K562 (cell line): Measurements from ENCODE around the gene HLCS. TPM values are rescaled to one million over a fixed set of nuclear protein-coding genes. Genes with fewer than 3 reads are reported as not detected.

Experiments used
- DEAF1 ChIP-seq: fragments of 450-650 bp; formaldehyde crosslinking; IDR thresholded peaks from 2 replicates; pipeline ENCODE4 v1.4.0; 2020; ENCODE audit warnings: mild to moderate bottlenecking, moderate library complexity
- E2F8 ChIP-seq: fragments of 450-650 bp; IDR thresholded peaks from 2 replicates; pipeline ENCODE4 v1.7.1; 2018; ENCODE audit warnings: mild to moderate bottlenecking, low read depth; ENCODE audit not compliant: partially characterized antibody
- HDAC6 ChIP-seq: IDR thresholded peaks from 2 replicates; pipeline ENCODE4 v1.6.1; 2012; ENCODE audit warnings: low read depth, mild to moderate bottlenecking, control low read depth, inconsistent platforms, low read length, moderate library complexity
- HLTF ChIP-seq: fragments of 450-650 bp; IDR thresholded peaks from 2 replicates; pipeline ENCODE4 v1.6.1; 2016
- SFPQ ChIP-seq: fragments of 200-400 bp; formaldehyde crosslinking; IDR thresholded peaks from 2 replicates; pipeline ENCODE4 v1.6.1; 2017; ENCODE audit warnings: mild to moderate bottlenecking, low read depth, low read length, moderate library complexity
- TAF7 ChIP-seq: fragments of 450-650 bp; IDR thresholded peaks from 2 replicates; pipeline ENCODE4 v1.6.1; 2016; ENCODE audit warnings: missing genetic modification characterization, missing compliant biosample characterization
- ZNF511 ChIP-seq: sonication (generic); formaldehyde crosslinking; IDR thresholded peaks from 2 replicates; pipeline ENCODE4 v1.8.0; 2022; ENCODE audit warnings: mild to moderate bottlenecking, missing genetic modification reagents
- ZNF695 ChIP-seq: fragments of 450-650 bp; formaldehyde crosslinking; IDR thresholded peaks from 2 replicates; pipeline ENCODE4 v1.4.0; 2020; ENCODE audit warnings: mild to moderate bottlenecking, moderate library complexity
- polyA plus RNA-seq, 8 experiments: library from polyadenylated mRNA; depleted of rRNA in 4 of 8; stranded (reverse) in 5 of 8; unstranded in 3 of 8; fragments of >200 nt; fragmentation: Nextera tagmentation in 2 of 8; fragmentation: Illumina TruSeq in 1 of 8; extraction: Ambion mirVana in 2 of 8; extraction: Trizol in 1 of 8; gene quantifications; 2 replicates each; pipeline versions ENCODE4 v1.2.1 to v1.2.3, GENCODE V29; 2011 to 2014; ENCODE audit warnings: inconsistent platforms in 1 of 8, missing spikeins in 1 of 8
- total RNA-seq, 7 experiments: library from RNA; depleted of rRNA in 6 of 7; stranded (reverse); fragments of >200 nt in 6 of 7; fragmentation: Illumina TruSeq in 2 of 7; extraction: Trizol in 2 of 7; gene quantifications; 2 replicates each; pipeline versions ENCODE4 v1.2.1 to v1.2.3, GENCODE V29; 2011 to 2021; ENCODE audit warnings: low replicate concordance in 1 of 7
- TF ChIP-seq, protein P1 (sequence below): fragments of 250-450 bp; sonication (Bioruptor Pico); IDR thresholded peaks from 2 replicates; pipeline ENCODE4 v1.5.0; 2021; ENCODE audit warnings: mild to moderate bottlenecking, moderate library complexity
- TF ChIP-seq, protein P2 (sequence below): sonication (generic); formaldehyde crosslinking; IDR thresholded peaks from 2 replicates; pipeline ENCODE4 v1.8.0; 2022; ENCODE audit warnings: mild to moderate bottlenecking, missing genetic modification reagents
- TF ChIP-seq, protein P3 (sequence below): sonication (generic); IDR thresholded peaks from 2 replicates; pipeline ENCODE4 v1.6.1; 2016

Gene HLCS
- total and polyA plus RNA-seq, 9 of the 15 experiments (the other 6 are each of a cell fraction or from before 2014, with no cell fraction given) = 3.0 to 21.5 (median 17.1) TPM

DNA sequence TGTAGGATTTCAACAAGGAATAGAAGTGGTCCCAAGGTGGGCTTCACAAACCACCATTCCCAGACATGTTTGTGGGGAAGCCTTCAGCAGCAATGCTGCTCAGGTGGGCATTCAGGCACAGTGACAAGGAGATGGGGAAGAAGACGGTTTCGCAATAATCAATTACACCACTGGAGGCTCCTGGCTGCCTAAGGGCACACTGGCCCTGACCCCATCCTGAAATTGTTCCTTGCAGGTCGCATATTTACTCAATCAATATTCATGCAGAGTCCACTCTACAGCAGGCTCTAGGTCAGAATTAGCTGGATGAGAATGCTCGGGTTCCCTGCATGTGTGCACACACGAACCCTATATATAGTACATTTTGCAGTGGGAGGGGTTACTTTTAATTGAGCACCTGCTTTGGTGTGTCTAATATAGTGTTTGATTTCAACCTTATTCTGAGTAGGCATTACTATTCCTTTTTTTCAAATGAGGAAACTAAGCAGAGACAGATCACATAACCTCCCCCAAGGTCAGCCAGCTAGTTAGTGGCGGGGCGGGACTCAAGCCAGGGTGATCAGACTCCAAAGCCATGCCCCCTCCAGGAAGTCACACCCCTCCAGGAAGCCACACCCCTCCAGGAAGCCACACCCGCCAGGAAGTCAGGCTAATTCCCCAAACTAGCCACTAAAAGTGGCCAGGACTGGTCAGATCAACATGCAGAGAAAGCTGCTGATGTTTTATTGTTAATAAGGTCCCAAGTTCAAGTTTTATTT, 106.5 kb downstream of the HLCS start (continued):
- TF ChIP-seq E2F8 (peak; percentile 46), HDAC6 (no peak), SFPQ (no peak), ZNF511 (no peak), HLTF (no peak), ZNF695 (CRISPR knock-in tag) (no peak), TAF7 (no peak), DEAF1 (no peak)
- TF ChIP-seq, protein P1, sequence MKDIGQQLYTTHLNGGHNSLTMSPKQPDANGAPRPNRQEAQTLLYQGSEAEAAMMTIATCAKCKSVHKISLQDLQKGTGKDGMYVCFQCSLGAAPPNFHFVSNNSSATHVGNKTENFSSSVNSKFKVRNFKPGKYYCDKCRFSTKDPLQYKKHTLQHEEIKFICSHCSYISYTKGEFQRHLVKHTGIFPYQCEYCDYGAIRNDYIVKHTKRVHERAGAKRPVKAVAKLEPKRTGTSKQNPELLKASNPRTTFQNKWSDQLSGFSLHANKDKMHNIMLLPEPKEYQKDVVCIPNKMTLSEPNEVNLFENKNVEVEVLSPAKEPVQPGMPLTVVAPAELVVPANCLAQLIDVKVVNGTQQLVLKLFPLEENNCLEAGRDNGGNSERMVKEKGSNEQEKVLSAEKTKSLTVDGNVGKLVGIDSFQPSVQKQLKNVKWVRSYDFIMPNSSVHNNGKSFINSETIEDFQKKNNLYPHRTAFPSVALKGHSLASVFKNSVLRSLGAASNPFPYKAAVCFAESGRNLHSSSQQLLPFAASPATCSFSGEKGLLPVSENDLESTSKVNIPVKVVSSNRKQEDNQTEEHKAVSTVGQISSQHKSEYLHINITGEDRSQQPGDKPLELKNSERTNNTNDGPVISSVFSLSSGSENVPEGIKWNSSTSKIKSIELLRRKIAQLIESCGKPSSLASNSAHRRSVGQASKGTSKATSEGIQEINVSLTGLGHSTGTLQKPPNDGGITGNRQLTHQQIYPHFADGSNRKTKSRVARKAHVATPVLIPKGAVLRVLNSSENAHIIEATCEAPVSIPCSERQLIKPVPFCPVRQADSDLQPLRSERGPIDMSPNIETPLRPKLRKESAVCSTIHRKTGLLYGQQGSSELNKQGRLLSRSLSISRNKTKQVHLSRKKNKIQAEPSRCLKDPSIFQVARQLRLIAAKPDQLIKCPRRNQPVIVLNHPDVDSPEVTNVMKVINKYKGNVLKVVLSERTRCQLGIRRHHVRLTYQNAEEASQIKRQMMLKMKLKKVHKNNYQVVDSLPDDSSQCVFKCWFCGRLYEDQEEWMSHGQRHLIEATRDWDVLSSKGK (CRISPR knock-in tag) = no peak
- TF ChIP-seq, protein P2, sequence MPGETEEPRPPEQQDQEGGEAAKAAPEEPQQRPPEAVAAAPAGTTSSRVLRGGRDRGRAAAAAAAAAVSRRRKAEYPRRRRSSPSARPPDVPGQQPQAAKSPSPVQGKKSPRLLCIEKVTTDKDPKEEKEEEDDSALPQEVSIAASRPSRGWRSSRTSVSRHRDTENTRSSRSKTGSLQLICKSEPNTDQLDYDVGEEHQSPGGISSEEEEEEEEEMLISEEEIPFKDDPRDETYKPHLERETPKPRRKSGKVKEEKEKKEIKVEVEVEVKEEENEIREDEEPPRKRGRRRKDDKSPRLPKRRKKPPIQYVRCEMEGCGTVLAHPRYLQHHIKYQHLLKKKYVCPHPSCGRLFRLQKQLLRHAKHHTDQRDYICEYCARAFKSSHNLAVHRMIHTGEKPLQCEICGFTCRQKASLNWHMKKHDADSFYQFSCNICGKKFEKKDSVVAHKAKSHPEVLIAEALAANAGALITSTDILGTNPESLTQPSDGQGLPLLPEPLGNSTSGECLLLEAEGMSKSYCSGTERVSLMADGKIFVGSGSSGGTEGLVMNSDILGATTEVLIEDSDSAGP = no peak
- TF ChIP-seq, protein P3, sequence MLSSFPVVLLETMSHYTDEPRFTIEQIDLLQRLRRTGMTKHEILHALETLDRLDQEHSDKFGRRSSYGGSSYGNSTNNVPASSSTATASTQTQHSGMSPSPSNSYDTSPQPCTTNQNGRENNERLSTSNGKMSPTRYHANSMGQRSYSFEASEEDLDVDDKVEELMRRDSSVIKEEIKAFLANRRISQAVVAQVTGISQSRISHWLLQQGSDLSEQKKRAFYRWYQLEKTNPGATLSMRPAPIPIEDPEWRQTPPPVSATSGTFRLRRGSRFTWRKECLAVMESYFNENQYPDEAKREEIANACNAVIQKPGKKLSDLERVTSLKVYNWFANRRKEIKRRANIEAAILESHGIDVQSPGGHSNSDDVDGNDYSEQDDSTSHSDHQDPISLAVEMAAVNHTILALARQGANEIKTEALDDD = peak; percentile 100
